Adipose tissue (tissue), 3 donors: Measurements from ENCODE around the gene EIF3L. TPM values are rescaled to one million over a fixed set of nuclear protein-coding genes. Genes with fewer than 3 reads are reported as not detected.

Experiments used
- H3K27ac ChIP-seq: one replicate; pipeline ENCODE4 v1.5.1; 2013; ENCODE audit warnings: low read depth, low read length
- WGBS, 3 donors: extraction: QIAGEN DNeasy Blood & Tissue Kit; methylation state at CpG; one replicate each; pipeline ENCODE4 v1.1.7; 2013; 5-methylcytosine and 5-hydroxymethylcytosine counted together
- polyA plus RNA-seq, 3 donors: library from polyadenylated mRNA; stranded (reverse); fragments of 200-250 nt; gene quantifications; one replicate each; pipeline ENCODE4 v1.2.3, GENCODE V29; 2013
- donor health status: healthy with polysubstance abuse.
- donor health status: Bipolar disorder and iron deficiency.
- donor health status: healthy.

EIF3L gene
- polyA plus RNA-seq, 3 donors, result 315 to 364 (median 352) TPM

- WGBS, 3 donors, result 86 to 95% (median 93%) methylated on average over 27 of the region's 27 CpGs
- no peak overlapping the region for H3K27ac ChIP-seq
Measured at GRCh38 chr22:37812869-37813678, 36.1 kb upstream of the EIF3L start.

GRCh38 chr22:37815593-37815992, 33.6 kb upstream of the EIF3L start:
- WGBS, 3 donors, result 76 to 92% (median 91%) methylated on average over 12 of the region's 12 CpGs
- H3K27ac ChIP-seq, result no peak overlapping the region

- 82 to 96% (median 93%) methylated on average over 23 of the region's 23 CpGs for WGBS, 3 donors
Measured at GRCh38 chr22:37816543-37817180, 32.6 kb upstream of the EIF3L start.

GRCh38 chr22:37817705-37818408, 31.4 kb upstream of the EIF3L start:
- no peak overlapping the region for H3K27ac ChIP-seq
- 1 to 4% (median 3%) methylated on average over 26 to 29 of the region's 29 CpGs for WGBS, 3 donors

More at GRCh38 chr22:37816543-37817180, 32.6 kb upstream of the EIF3L start:
- no peak overlapping the region for H3K27ac ChIP-seq

- H3K27ac ChIP-seq, result no peak overlapping the region
- WGBS, 3 donors, result 1 to 13% (median 2%) methylated on average over 62 to 68 of the region's 68 CpGs
Measured at GRCh38 chr22:37818409-37819104, 30.7 kb upstream of the EIF3L start.

- H3K27ac ChIP-seq, result no peak overlapping the region
Measured at GRCh38 chr22:37819105-37819433, 30.1 kb upstream of the EIF3L start.

GRCh38 chr22:37820350-37820749, 28.9 kb upstream of the EIF3L start:
- WGBS, 3 donors, result 86 to 92% (median 88%) methylated on average over 5 of the region's 5 CpGs
- H3K27ac ChIP-seq, result no peak overlapping the region

More at GRCh38 chr22:37819105-37819433, 30.1 kb upstream of the EIF3L start:
- 20 to 45% (median 26%) methylated on average over 14 of the region's 14 CpGs for WGBS, 3 donors

GRCh38 chr22:37822079-37822833, 27.0 kb upstream of the EIF3L start:
- WGBS, 3 donors, result 49 to 55% (median 52%) methylated on average over 8 of the region's 8 CpGs
- H3K27ac ChIP-seq, result no peak overlapping the region

- no peak within 1 kb of the TSS for H3K27ac ChIP-seq
- WGBS, 3 donors, result 63 to 78% (median 73%) methylated on average over 21 of the region's 21 CpGs
Measured at GRCh38 chr22:37823134-37823985, 25.9 kb upstream of the EIF3L start, which contains the start of gene GALR3. TSS of gene GALR3 (plus strand) at chr22:37823382. CDS start at chr22:37823407, 25 bp downstream.

GRCh38 chr22:37824674-37825641, 24.3 kb upstream of the EIF3L start:
- 7 to 19% (median 8%) methylated on average over 84 to 134 of the region's 135 CpGs for WGBS, 3 donors
- H3K27ac ChIP-seq, result no peak overlapping the region

- 40 to 56% (median 45%) methylated on average over 9 of the region's 9 CpGs for WGBS, 3 donors
- no peak overlapping the region for H3K27ac ChIP-seq
Measured at GRCh38 chr22:37827056-37827455, 22.2 kb upstream of the EIF3L start.

GRCh38 chr22:37830093-37830842, 19.0 kb upstream of the EIF3L start:
- no peak overlapping the region for H3K27ac ChIP-seq
- 91 to 97% (median 95%) methylated on average over 13 to 14 of the region's 14 CpGs for WGBS, 3 donors

- WGBS, 3 donors, result 95 to 98% (median 97%) methylated on average over 11 of the region's 11 CpGs
- H3K27ac ChIP-seq, result no peak overlapping the region
Measured at GRCh38 chr22:37831472-37831871, 17.7 kb upstream of the EIF3L start.

- 88 to 97% (median 96%) methylated on average over 16 of the region's 16 CpGs for WGBS, 3 donors
Measured at GRCh38 chr22:37832022-37832857, 17.0 kb upstream of the EIF3L start.

More at GRCh38 chr22:37832022-37832857, 17.0 kb upstream of the EIF3L start:
- H3K27ac ChIP-seq, result no peak overlapping the region
